ENCODE data around the gene ZFX.
"Not testable (repeated sequence)": the region's sequence is repeated elsewhere in the genome, so short reads cannot be mapped to it uniquely, and the experiment has no call there.

The ZFX gene

DNA sequence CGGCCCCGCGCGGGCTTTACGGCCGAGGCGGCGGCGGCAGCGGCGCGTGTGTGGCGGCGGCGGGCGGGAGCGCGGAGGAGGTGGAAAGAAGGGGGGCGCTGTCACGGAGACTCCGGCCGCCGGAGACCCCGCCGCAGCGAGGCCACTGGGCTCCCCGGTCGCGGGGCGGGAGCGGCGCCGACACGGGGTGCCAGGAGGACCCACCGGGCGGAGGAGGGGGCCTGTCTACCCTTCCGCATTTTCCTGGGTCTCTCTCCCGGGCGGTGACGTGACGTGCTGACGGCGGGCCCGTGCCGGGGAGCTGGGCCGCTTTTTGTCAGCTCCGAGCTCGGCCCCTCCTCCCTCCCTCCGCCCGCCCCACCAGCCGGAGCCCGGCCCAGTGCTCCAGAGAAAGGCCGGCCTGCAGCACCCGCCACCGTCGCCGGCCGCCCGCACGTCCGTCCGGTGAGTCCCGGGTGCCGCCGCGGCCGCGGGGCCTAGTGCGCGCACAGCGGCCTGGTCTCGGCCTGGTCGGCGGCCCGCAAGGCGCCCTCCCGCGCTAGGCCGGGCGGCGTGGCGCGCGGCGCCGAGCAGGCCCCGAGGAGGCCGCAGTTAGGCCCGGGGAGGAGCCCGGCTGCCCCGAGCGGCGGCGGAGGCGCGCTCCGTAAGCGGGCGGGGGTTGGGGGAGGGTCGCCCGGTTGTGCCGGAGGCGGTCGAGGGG, at the start of gene ZFX:
Gene ZFX, plus strand, starts transcription at position 379 of the 700 bp plus-strand sequence. CDS start 23,014 bp downstream, outside the sequence.
- peak; percentile 87 for DNase-seq

DNA sequence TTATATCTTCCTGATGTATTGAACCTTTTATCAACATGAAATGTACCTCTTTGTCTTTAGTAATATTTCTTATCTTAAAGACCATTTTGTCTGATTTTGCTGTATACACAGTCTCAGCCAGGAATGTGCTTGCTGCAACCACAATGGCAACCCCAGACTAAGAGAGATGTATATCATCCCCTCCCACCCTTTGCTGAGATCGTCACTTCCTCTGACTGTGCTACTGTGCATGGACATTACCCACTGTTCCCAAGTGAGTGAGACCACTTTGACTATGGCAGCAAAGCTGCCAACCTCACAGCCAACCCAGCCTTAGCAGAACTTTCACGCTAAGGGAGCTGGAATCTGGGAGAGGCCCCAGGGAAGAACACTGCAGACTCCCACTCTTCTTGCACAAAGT, 48.8 kb upstream of the ZFX start:
- no peak for DNase-seq

DNA sequence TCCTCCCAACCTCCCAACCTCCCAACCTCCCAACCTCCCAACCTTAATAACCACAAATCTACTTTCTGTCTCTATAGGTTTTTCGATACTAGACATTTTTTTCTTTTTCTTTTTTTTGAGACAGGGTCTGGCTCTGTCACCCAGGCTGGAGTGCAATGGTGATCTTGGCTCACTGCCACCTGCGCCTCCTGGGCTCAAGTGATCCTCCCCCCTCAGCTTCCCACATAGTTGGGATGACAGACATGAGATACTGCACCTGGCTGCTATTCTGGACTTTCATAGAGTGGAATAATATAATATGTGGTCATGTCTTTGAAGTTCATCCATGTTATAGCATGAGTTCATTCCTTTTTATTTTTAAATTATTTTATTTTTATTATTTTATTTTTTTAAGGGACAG, 39.5 kb upstream of the ZFX start:
- no peak for DNase-seq

DNA sequence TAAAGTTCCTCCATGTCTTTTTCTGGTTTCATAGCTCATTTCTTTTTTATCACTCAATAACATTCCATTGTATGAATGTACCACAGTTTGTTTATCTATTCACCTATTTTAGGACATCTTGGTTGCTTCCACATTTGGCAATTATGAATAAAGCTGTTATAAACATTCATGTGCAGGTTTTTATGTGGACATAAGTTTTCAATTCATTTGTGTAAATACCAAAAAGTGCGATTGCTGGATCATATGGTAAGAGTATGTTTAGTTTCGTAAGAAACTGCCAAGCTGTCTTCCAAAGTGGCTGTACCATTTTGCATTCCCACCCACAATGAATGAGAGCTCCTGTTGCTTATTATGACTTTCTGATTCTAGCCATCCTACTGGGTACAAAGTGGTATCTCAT, 36.3 kb upstream of the ZFX start:
- DNase-seq = no peak

DNA sequence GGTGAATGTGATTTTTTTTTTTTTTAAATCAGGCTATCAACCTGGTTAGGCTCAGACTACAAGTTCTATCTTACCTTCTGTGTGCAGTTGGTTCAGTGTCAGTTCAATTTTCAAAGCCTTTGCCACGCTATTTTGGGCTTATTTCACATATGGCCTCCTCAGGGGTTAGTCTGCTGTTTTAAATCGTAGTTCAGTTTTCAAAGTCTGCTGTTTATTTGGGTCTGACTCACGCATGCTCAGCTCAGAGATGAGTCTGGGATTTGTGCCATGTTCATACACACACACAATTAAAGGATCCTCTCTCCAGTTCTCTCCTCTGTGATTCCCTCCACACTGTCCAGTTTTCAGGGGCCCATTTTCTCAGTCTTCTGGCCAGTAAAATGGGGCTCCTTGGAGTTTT, 32.3 kb upstream of the ZFX start:
- no peak for DNase-seq

DNA sequence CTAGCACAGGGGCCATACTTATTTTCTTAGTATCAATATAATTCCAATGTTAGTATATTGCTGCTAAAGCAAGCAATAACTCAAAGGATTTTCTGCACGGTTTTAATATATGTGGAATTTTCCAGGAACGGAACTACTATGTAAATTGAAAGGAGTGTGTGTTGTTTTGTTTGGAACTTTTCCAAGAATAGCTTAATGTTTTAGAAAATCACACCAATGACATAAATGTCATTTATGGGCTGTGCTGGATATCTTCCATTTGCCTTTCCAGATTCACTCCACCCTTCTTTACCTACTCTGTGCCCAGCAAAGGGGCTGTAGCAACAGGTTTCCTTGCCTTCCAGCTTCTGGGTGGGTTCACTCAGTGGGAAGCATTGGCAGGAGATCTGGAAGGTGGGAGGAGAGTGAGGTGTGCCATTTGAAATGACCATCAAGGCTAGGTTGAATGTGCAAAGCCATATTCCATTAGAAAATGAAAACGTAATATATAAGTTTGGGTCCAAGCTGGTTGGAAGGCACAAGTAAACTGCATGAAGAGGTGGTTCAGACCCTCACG, 25.2 kb upstream of the ZFX start:
- no peak for DNase-seq

DNA sequence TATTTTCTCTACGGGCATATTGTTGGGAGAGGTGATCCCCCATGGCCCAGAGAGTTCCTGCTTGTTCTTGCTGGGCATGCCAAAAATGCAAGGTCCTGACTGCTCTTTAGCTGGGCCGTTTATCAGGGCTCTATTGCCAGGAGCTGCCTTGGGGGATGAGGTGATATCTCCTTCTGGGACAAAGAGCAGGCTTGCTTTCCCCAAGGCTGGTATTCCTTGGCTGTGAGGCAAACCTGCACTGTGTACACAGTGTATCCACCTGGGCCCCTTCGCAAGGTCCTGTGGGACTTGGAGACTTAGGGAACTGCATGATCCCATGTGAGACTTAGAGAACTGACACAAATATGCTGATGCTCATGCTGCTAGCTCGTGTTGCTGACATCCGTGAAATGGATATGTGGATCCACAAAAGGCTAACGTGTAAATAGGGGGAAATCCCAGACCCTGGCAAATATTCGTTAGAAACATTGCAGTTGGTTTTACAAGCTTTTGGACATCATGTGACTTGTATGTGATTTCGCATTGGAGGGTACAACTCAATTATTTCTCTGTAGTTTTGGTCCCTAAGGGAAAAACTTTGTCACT, 24.4 kb upstream of the ZFX start:
- no peak for DNase-seq

DNA sequence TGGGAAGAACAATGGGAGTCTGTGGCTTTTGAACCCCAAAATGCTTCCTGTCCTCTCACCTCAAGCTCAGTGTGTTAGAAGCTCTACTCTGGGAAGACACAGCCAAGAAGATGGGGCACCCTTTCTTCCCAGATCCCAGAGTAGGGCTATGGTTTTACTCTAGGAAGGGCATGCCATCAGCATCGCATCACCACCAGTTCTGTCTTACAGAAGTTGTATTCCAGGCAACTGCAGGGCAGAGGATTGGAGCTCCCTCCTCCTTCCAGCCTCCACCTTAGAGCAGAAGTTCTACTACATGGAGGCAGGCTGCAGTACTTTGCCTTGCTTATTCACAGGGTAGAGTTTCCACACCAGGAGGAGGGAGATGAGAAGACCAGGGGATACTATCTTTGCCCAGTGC, 18.1 kb upstream of the ZFX start:
- DNase-seq = no peak

DNA sequence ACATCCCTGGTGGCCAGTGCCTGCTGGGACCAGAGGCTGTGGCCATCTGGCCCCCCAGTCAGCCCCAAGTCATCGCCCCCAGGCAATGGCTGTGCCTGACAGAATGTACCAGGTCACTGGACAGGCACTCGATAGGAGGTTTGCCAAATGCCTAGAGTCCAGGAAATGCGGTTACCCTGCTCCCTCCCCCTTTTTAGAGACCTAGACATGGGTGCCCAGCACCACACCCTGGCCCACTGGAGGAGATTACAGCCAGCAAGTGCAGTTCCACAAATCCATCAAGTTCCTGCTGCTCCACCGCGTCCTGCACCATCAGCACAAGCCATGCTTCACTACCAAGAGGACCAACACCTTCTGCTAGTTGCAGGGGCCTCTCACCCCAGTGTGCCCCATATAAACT, 16.2 kb upstream of the ZFX start:
- no peak for DNase-seq

DNA sequence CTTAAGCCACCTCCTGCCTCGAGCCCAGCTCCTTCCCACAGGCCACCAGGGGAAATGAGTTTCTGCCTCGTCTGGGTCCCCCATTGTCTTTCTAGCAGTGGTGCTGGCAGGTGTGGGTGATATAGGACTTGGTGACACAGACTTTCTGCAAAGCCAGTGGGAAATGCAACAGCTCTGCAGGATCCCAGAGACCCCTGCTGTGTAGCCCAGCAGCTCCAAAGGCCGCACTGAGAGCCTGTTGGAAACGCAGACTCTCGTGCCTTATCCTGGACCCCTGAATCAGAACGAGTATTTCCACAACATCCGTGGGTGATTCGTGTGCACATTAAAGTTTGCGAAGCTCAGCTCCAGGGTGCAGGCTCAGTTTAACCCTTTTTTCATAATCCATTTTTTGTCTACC, 13.8 kb upstream of the ZFX start:
- not testable (repeated sequence) for DNase-seq

DNA sequence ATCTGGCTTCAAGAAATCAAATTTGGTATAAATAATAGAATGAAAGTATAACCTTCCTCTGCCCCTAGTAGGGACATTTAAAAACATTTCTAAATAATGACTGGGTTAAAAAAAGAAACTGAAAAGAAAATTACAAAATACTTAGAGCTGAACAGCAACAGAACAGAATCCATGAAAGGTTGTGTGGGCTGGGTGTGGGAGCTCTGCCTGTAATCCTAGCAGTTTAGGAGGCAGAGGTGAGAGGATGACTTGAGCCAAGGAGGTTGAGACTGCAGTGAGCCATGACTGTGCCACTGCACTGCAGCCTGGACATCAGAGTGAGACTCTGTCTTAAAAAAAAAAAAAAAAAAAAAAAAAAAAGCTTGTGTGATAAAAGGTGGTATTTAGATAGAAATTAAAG, 12.3 kb upstream of the ZFX start:
- DNase-seq = no peak

DNA sequence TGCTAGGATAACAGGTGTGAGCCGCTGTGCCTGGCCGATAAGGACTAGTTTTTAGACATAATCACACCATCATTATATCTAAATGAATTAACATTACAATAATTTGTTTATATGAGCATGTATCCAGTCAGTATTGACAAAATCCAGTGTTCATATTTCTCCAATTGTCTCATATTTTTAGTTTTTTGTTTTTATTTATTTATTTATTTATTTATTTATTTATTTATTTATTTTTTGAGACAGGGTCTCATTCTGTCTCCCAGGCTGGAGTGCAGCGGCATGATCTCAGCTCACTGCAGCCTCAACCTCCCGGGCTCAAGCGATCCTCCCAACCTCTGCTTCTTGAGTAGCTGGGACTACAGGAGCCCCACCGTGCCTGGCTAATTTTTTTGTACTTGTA, 5.5 kb upstream of the ZFX start:
- not testable (repeated sequence) for DNase-seq

DNA sequence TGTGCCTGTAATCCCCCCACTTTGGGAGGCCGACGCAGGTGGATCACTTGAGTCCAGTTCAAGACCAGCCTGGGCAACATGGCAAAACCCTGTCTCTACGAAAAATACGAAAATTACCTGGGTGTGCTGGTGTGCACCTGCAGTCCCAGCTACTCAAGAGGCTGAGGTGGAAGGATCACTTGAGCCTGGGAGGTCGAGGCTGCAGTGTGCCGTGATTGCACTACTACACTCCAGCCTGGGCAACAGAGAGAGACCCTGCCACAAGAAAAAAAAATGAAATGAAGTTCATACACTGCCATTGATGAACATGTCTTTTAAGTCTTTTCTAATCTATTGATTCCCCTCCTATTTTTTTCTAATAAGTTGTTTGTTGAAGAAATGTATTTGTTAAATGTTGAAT, 5.0 kb upstream of the ZFX start:
- no peak for DNase-seq

DNA sequence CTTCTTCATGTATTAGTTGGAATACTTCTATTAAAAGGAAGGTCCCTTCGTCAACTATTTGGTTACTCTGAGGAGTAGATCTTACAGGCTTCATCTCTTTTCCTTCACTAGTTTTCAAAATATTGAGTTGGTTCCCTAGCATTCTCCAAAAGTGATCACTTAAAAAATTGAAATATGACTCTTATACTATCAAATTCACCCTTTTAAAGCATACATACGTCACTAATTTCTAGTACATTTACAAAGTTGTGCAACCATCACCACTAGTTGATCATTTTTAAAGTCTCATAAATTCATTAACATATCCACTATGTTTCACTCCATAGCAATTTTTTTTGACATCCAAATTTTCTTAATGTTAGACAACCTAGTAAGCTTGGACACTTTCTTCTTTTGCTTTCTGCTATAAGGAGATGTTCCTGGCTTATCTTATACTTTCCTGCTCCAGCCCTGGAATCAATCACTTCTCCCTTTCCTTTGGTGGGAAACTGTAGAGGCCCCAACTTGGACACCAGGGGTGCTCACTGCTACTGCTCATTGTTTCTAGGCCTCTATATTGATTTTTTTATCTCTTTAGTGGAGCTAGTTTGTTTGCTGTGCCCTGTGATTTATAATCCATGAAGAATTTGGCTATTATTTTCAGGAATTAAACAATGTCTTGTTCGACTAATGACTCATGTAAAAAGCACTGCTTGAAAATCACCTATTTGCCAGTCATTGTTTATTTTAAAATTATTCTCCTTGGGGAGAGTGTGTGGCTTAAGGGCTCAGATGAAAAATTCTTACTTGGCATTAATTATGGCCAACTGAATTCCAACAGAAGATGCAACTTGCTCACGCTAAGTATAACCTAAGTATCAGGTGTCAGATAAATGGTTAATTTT, 4.0 kb upstream of the ZFX start:
- DNase-seq = no peak

DNA sequence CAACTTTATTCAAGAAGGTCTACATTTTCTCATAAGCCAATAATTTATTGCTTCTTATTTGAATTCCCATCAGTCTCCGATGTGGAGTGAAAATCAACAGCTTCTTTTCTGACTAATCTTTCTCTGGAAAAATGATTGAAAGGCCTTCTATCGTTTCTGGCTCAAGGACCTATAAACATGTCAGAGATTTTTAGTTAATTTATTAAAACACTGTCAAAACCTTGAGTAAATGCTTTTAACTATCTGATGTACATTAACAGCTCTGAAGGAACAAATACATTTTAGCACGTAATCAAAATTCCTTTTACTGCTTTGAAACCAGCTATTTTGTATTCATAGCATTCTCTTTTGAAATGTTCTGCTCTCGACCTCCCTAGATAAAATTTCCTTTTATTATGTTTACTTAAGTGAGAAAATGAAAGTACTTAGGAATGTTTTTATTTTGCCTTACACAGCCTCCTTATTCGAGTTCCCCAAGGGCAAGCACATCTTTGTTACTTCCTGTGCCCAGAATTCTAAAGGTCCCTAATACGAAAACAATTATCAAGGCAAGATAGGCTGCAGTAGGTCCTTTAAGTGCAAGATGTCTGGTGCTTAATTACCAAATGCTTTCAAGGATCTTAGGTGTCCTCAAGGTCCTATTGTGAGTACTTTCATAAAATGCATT, 3.1 kb upstream of the ZFX start:
- no peak for DNase-seq

DNA sequence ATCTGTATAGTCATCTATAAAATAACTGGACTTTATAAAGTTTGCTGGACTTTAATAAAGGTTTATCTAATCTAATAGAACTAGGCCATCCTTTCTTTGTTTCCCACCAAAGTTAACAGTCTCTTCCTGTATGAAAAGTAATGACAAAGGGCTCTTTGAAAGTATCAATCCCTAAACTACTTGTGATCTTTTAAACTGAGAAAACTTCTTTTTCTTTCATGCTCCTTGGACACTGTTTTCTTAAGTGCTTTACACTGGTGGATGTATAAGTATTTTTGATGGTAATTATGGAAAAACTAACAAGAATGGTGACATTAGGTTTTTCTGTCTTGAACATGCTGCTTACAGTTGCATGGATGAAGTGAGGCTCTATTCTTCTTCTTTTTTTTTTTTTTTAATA, 2.4 kb upstream of the ZFX start:
- no peak for DNase-seq

DNA sequence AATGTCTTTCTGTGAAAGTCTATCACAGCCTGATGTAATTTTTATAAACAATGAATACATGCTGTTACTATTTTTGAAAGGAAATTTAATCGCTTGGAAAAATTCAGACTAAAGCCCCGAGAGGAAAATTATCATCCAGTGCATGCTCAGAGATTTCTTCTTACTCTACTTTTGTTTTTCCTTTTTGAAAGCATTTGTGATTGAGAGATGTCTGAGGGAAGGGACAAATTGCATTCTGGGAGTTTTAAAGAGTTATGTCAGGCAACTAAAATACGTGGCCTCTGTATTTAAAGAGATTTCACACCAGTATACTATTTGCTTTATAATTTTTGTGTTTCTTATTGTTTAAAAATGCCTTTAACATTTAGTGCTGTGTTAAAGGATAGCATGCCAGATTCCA, 1.4 kb upstream of the ZFX start:
- DNase-seq = no peak

DNA sequence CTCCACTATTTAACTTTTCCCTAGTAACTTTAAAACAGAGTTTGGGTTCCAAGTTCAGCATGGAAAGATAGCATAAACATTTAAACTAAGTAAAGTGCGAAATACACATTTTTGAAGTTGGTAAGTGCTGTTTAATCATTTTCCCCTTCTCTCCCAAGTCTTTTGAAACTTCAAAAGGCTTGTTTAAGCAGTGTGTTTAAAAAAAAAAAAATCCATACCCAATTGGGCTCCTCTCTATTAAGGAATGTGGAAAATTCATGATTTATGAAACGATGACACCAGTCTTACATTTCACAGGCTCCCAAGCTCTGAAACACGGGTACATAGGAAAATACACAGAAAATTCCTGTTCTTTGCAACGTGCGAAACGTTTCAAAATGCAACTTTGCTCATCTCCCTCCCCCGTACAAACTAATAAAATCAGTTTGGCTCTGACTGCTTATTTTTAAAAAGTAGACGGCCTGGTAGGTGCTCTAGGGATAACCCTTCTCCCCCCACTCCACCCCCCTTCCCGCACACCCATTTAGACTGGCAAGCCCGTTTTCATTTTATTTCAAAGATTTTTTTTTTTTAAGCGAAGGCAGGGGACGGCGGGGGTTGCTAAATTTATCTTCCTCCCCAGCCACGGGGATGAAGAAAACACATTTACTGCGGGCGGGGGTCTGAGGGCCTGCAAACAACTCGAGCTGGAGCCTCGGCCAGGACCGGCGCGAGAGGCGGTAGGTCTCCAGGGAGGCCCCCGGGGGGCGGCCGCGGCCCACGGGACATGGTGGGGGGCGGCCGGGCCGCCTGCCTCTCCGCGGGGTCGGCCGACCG, 786 bp upstream of the ZFX start:
- no peak for DNase-seq

DNA sequence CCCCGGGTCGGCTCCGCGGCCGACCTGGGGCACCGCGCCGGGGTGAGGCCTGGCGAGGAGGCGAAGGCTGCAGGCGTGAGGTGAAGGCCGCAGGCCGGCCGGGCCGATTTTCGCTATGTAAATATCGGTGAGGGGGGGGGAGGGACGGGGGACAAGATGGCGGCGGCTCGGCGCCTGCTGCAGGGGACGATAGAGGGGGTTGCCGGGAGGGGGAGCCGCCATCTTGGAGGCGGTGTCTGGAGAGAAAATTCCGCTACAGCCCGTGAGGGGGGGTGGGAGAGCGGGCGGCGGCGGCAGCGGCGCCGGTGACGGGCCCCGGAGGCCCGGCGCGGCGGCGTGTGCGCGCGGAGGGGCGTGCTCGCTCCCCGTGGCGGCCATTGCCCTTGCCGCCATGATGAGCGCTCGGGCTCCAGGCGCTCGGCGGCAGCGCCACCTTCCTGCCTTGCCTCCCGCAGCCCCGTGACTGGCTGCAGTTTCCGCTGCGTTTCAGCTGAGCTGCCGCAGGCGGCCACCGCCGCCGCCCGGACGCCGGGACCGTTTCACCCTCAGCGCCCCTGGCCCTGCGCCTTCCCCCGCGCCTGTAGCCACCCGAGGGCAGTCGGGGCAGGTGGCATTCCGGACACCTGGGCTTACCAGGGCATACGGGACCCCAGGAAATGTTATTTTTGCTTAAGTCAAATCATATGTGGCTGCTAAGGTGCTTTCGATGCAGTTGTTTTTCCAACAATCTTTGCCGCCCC, 692 bp downstream of the ZFX start:
- DNase-seq = peak; percentile 94

DNA sequence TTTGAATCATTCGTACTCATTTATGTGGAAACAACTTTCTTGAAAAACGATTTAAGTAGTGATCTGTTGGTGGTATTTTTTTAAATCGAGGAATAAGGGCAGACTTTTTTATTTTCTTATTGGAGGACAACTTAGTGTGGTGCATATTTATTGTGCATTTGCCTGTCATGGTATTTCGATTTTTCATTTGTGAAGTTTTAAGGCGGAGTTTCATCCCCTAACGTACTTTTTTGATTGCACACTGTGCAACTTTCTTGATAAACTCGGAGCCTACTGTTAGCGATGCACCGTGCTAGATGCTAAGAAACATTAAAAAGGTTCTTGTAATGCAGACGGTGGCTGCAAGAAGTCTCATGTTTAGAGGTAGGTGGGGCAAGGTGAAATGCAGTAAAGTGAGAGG, 1.4 kb downstream of the ZFX start:
- no peak for DNase-seq

DNA sequence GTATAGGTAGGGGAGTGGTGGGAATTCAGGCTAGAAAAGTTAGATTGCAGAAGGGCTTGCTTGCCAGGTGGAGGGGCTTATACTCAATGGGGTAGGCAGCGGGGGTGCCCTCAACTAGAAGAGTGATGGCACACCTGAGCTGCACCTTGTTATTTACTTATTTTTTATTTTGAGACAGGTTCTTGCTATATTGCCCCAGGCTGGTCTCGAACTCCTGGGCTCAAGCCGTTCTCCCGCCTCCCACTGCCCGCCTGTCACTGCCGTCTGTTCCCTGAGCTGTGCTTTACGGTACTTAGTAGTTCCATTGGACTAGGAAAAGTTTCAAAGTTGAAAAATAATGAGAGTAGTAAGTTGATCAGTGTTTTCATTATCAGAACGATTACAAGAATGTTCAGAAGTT, 2.0 kb downstream of the ZFX start:
- DNase-seq = no peak
